Activated naive CD8-positive, alpha-beta T cell treated with anti-CD3 and anti-CD28 coated beads, Interleukin-2, amount 10 ng/mL, durations not matched to agents 7 days and 5 days (primary cell): Measurements from ENCODE around the gene MUC13. TPM values are rescaled to one million over a fixed set of nuclear protein-coding genes. Genes with fewer than 3 reads are reported as not detected.

ENCODE experiments used
- ATAC-seq: fragments of 150-1000 bp; cut with Tn5 transposase; one replicate; pipeline ENCODE4 v1.10.0; 2021; ENCODE audit warnings: low read depth, moderate library complexity
- POLR2A ChIA-PET: fragments of 350-600 bp; sonication (Branson Sonifier 250); formaldehyde crosslinking; loops from one replicate; lab custom pipeline; 2021; ENCODE audit warnings: antibody characterized with exemption; lab: Charles Lee
- DNase-seq: peaks from one replicate; pipeline ENCODE4 v3.0.0; 2021
- H3K27ac Mint-ChIP-seq: one replicate; pipeline ENCODE4 v1.8.0; 2022; ENCODE audit warnings: mild to moderate bottlenecking, mixed read lengths
- H3K27me3 Mint-ChIP-seq: one replicate; pipeline ENCODE4 v1.8.0; 2022; ENCODE audit warnings: mild to moderate bottlenecking, moderate library complexity, mixed read lengths
- H3K36me3 Mint-ChIP-seq: one replicate; pipeline ENCODE4 v1.8.0; 2021; ENCODE audit warnings: mild to moderate bottlenecking, mixed read lengths
- H3K4me1 Mint-ChIP-seq: one replicate; pipeline ENCODE4 v1.8.0; 2021; ENCODE audit warnings: mixed read lengths
- H3K4me3 Mint-ChIP-seq: one replicate; pipeline ENCODE4 v1.8.0; 2022; ENCODE audit warnings: mild to moderate bottlenecking, moderate library complexity, mixed read lengths
- H3K9me3 Mint-ChIP-seq: one replicate; pipeline ENCODE4 v1.8.0; 2021; ENCODE audit warnings: mixed read lengths
- total RNA-seq, 2 experiments: library from RNA; stranded (reverse); gene quantifications; one replicate each; pipeline ENCODE4 v1.2.3, GENCODE V29; 2021

The MUC13 gene
- total RNA-seq, 2 experiments from 2014 or later: not detected

- POLR2A ChIA-PET: no interaction called here
- ATAC-seq (no peak), DNase-seq (no peak)
- Mint-ChIP-seq H3K36me3 (no peaks in the 10 kb centered on the region), H3K9me3 (no peaks in the 10 kb centered on the region), H3K4me1 (no peaks in the 10 kb centered on the region), H3K27me3 (peaks cover 3% of the 10 kb centered on the region), H3K4me3 (no peak overlapping the region), H3K27ac (no peak overlapping the region)
These were observed 73.5 kb downstream of the MUC13 start for GRCh38 chr3:124861041-124861440.

GRCh38 chr3:124860599-124860998, 74.0 kb downstream of the MUC13 start:
- POLR2A ChIA-PET: no interaction called here
- Mint-ChIP-seq H3K27ac (no peak overlapping the region), H3K9me3 (no peaks in the 10 kb centered on the region), H3K4me1 (no peaks in the 10 kb centered on the region), H3K36me3 (no peaks in the 10 kb centered on the region), H3K4me3 (no peak overlapping the region), H3K27me3 (peaks cover 4% of the 10 kb centered on the region)
- no peak for DNase-seq
- no peak for ATAC-seq

GRCh38 chr3:124859025-124859424, 75.5 kb downstream of the MUC13 start:
- H3K36me3 Mint-ChIP-seq: no peaks in the 10 kb centered on the region
- H3K4me3 Mint-ChIP-seq: no peak overlapping the region

GRCh38 chr3:124858275-124858674, 76.3 kb downstream of the MUC13 start:
- Mint-ChIP-seq H3K4me1 (no peaks in the 10 kb centered on the region), H3K4me3 (no peak overlapping the region), H3K36me3 (no peaks in the 10 kb centered on the region), H3K9me3 (no peaks in the 10 kb centered on the region), H3K27me3 (peaks cover 6% of the 10 kb centered on the region), H3K27ac (no peak overlapping the region)
- POLR2A ChIA-PET: no interaction called here
- ATAC-seq: no peak
- no peak for DNase-seq

More at GRCh38 chr3:124859025-124859424, 75.5 kb downstream of the MUC13 start:
- H3K27me3 Mint-ChIP-seq: peaks cover 6% of the 10 kb centered on the region
- POLR2A ChIA-PET: no interaction called here
- no peaks in the 10 kb centered on the region for H3K4me1 Mint-ChIP-seq
- no peak for ATAC-seq
- no peak overlapping the region for H3K27ac Mint-ChIP-seq
- DNase-seq: no peak
- no peaks in the 10 kb centered on the region for H3K9me3 Mint-ChIP-seq

- POLR2A ChIA-PET: no interaction called here
- Mint-ChIP-seq H3K36me3 (no peaks in the 10 kb centered on the region), H3K4me1 (no peaks in the 10 kb centered on the region), H3K27ac (no peak overlapping the region), H3K9me3 (no peaks in the 10 kb centered on the region), H3K27me3 (peaks cover 6% of the 10 kb centered on the region), H3K4me3 (no peak overlapping the region)
- DNase-seq (no peak), ATAC-seq (no peak)
These were observed 77.9 kb downstream of the MUC13 start for GRCh38 chr3:124856677-124857076.

Other genes starting within 250 kb of the MUC13 start
- 10 to 100 TPM; 33.4 to 38.0 TPM for gene UMPS, start 204.3 kb downstream of the MUC13 start, total RNA-seq
- gene ITGB5, start 47.4 kb downstream of the MUC13 start, total RNA-seq: 1 to 10 TPM; 2.0 to 3.7 TPM
- gene HEG1, start 121.2 kb upstream of the MUC13 start, total RNA-seq: 10 to 100 TPM; 49.1 to 49.5 TPM